OCI-LY1 (cell line): ENCODE measurements around the gene ATP6V0E1.

Experiments
- EZH2 ChIP-seq: fragments of 200-600 bp; sonication (generic), shearing (Covaris generic); IDR thresholded peaks from 2 replicates; pipeline ENCODE4 v1.8.0; 2017; ENCODE audit warnings: borderline replicate concordance, mixed run types, mild to moderate bottlenecking, antibody characterized with exemption, low read length, moderate library complexity, mixed read lengths
- TF ChIP-seq, protein P1 (sequence below): fragments of 200-600 bp; sonication (generic), shearing (Covaris generic); IDR thresholded peaks from 2 replicates; pipeline ENCODE4 v1.5.1; 2017; ENCODE audit warnings: mild to moderate bottlenecking, antibody characterized with exemption, low read length, moderate library complexity, mixed read lengths

DNA sequence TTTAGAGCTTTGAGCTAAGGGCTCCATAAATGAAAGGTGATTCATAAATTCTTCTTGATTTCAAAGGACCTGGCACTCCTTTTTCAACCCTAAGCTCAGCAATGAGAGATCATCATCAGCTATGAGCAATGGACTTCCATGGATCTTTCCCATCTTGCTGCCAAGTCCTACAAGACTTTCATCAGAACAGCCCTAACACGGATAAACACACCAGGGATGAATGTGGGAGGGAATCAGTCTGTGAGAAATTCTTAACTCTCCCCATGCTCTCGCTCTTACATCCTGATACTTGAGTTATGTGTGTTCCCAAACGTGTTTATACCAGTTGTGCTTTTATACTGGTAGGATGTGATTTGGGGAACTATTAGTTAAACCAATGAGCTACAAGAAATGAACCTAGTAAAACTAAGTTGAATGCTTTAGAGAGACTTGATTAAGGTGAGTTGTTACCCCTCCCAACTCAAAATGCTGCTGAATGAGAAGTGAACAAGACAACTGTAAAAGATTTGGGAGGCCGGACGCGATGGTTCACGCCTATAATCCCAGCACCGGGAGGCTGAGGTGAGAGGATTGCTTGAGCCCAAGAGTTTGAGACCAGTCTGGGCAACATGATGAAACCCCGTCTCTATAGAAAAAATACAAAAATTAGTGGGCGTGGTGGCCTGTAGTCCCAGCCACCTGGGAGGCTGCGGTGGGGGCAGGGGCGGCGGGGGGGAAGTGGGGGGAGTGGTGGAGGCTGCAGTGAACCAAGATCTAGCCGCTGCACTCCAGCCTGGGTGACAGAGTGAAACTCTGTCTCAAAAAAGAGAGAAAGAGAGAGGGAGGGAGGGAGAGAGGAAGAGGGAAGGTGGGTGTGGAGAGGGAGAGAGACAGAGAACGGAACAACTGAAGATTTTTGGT lies 29.5 kb upstream of the ATP6V0E1 start:
- TF ChIP-seq, protein P1, sequence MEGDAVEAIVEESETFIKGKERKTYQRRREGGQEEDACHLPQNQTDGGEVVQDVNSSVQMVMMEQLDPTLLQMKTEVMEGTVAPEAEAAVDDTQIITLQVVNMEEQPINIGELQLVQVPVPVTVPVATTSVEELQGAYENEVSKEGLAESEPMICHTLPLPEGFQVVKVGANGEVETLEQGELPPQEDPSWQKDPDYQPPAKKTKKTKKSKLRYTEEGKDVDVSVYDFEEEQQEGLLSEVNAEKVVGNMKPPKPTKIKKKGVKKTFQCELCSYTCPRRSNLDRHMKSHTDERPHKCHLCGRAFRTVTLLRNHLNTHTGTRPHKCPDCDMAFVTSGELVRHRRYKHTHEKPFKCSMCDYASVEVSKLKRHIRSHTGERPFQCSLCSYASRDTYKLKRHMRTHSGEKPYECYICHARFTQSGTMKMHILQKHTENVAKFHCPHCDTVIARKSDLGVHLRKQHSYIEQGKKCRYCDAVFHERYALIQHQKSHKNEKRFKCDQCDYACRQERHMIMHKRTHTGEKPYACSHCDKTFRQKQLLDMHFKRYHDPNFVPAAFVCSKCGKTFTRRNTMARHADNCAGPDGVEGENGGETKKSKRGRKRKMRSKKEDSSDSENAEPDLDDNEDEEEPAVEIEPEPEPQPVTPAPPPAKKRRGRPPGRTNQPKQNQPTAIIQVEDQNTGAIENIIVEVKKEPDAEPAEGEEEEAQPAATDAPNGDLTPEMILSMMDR, result no peak
- no peak for TF ChIP-seq EZH2
